CD4-positive, alpha-beta T cell treated with Interleukin-4 for 4 hours (primary cell): Measurements from ENCODE around the gene FOXL3.
"Not testable (repeated sequence)": the region's sequence is repeated elsewhere in the genome, so short reads cannot be mapped to it uniquely, and the experiment has no call there.

Experiments
- DNase-seq: peaks from one replicate; pipeline ENCODE4 v3.0.0-alpha.2; 2020

FOXL3 gene

GRCh38 chr7:292226-292625 lies 2.3 kb downstream of the FOXL3 start:
- no peak for DNase-seq

- no peak for DNase-seq
Measured at GRCh38 chr7:292826-293225, 2.9 kb downstream of the FOXL3 start.

GRCh38 chr7:293681-294439 lies 3.9 kb downstream of the FOXL3 start:
- no peak for DNase-seq

- DNase-seq, result no peak
Measured at GRCh38 chr7:294440-295154, 4.6 kb downstream of the FOXL3 start.

- no peak for DNase-seq
Measured at GRCh38 chr7:295155-296154, 5.5 kb downstream of the FOXL3 start.

- no peak for DNase-seq
Measured at GRCh38 chr7:296373-296945, 6.5 kb downstream of the FOXL3 start.

- DNase-seq, result not testable (repeated sequence)
Measured at GRCh38 chr7:297141-297540, 7.2 kb downstream of the FOXL3 start.

GRCh38 chr7:297611-298374 lies 7.8 kb downstream of the FOXL3 start:
- no peak for DNase-seq

GRCh38 chr7:298375-298702 lies 8.4 kb downstream of the FOXL3 start:
- no peak for DNase-seq

GRCh38 chr7:298743-299142 lies 8.8 kb downstream of the FOXL3 start:
- no peak for DNase-seq

GRCh38 chr7:299169-299568 lies 9.2 kb downstream of the FOXL3 start:
- DNase-seq, result no peak

GRCh38 chr7:299628-300027 lies 9.7 kb downstream of the FOXL3 start:
- no peak for DNase-seq

GRCh38 chr7:300048-300447 lies 10.1 kb downstream of the FOXL3 start:
- no peak for DNase-seq

- no peak for DNase-seq
Measured at GRCh38 chr7:300546-301290, 10.7 kb downstream of the FOXL3 start.

- DNase-seq, result no peak
Measured at GRCh38 chr7:301291-302053, 11.5 kb downstream of the FOXL3 start.

- no peak for DNase-seq
Measured at GRCh38 chr7:302054-302992, 12.4 kb downstream of the FOXL3 start.

- DNase-seq, result no peak
Measured at GRCh38 chr7:303425-303824, 13.5 kb downstream of the FOXL3 start.

- DNase-seq, result no peak
Measured at GRCh38 chr7:303884-304573, 14.1 kb downstream of the FOXL3 start.
